Fibroblast of villous mesenchyme (primary cell): ENCODE results near the gene LRRK1. TPM values are rescaled to one million over a fixed set of nuclear protein-coding genes. Genes with fewer than 3 reads are reported as not detected.
A peak's percentile ranks its signal among the peaks of the same experiment; 100 is the strongest.
"Not testable (repeated sequence)": the region's sequence is repeated elsewhere in the genome, so short reads cannot be mapped to it uniquely, and the experiment has no call there.

Experiments
- DNase-seq: peaks from one replicate; pipeline ENCODE4 v3.0.0-alpha.2; 2010; ENCODE audit warnings: low read depth
- H3K4me3 ChIP-seq: 2 replicates; pipeline ENCODE4 v1.5.1; 2011; ENCODE audit warnings: low read depth, mild to moderate bottlenecking, low read length
- CTCF ChIP-seq: IDR thresholded peaks from 2 replicates; pipeline ENCODE4 v1.5.1; 2012; ENCODE audit warnings: low read depth, mild to moderate bottlenecking, low read length; ENCODE audit not compliant: insufficient read depth
- total RNA-seq: library from RNA; depleted of rRNA; stranded (reverse); fragments of >200 nt; gene quantifications from 2 replicates; pipeline ENCODE4 v1.2.3, GENCODE V29; 2012

The LRRK1 gene
- total RNA-seq, 1 donor = 10.8 TPM

GRCh38 chr15:101070502-101071273 is 151.5 kb downstream of the LRRK1 start:
- H3K4me3 ChIP-seq = no peak overlapping the region
- no peak for TF ChIP-seq CTCF
- peak; percentile 94 for DNase-seq

GRCh38 chr15:101071651-101072050 is 152.5 kb downstream of the LRRK1 start:
- no peak for TF ChIP-seq CTCF
- H3K4me3 ChIP-seq = no peak overlapping the region
- DNase-seq = no peak

DNA sequence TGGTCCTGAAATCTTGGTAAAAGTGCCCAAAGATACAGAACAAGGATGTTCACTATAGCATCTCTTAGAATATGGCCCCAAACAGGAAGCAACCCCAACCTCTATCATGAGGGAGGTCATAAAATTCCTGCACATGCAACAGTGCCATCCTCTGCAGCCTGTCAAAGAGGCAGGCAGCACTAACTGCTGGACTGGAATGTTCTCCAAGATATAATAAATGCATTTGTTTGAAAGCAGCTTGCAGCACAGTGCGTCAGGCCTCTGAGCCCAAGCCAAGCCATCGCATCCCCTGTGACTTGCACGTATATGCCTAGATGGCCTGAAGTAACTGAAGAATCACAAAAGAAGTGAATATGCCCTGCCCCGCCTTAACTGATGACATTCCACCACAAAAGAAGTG is 153.1 kb downstream of the LRRK1 start:
- DNase-seq = peak; percentile 42
- H3K4me3 ChIP-seq = not testable (repeated sequence)

DNA sequence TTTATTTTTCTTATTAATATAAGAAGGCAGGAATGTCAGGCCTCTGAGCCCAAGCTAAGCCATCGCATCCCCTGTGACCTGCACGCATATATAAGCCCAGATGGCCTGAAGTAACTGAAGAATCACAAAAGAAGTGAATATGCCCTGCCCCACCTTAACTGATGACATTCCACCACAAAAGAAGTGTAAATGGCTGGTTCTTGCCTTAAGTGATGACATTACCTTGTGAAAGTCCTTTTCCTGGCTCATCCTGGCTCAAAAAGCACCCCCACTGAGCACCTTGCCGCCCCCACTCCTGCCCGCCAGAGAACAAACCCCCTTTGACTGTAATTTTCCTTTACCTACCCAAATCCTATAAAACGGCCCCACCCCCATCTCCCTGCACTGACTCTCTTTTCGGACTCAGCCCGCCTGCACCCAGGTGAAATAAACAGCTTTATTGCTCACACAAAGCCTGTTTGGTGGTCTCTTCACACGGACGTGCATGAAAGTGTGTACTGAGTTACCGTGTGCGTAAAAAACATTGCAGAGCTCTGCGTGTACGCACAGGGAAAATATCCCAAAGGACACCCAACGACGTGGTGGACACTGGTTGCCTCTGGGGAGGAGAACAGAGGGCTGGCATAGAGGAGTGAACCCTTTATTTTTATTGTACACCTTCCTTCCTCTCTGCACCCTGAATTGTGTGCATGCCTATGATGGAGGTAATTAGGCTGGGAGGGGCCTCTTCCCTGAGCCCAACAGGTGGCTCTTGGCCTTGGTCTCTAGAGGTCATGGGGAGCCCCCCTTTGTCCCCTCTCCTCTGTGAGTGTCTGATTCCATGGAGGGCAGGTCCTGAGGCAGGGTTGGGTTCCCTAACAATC is 158.9 kb downstream of the LRRK1 start:
- not testable (repeated sequence) for H3K4me3 ChIP-seq, DNase-seq

DNA sequence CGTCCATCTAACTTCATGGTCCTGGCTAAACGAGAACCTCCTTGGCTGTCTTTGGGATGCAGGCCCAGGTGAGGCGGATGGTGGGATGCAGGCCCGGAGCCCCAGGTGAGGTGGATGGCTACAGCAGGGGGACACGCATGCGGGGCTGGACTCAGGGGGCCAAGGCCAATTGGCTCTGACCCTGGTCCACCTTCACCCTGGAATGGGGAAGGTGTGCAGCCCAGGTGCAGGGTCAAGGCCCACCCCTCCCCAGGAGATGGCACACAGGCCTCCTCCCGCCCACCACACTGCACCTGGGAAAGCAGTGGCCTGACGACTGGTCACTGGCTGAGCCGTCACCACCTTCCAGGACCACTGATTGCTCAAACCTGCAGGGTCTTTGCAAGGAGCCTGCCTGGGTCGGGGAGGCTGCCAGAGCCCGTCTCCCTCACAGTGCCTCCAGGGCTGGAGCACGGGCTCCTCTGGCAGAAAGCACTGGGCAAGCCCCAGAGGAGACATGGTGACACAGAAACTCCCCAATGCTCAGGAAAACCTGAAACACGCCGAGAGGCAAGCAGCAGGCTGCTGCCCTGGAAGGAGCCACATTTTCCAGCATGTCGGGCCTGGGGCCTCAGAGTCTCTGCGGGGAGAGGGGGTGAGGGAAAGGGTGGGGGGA is 159.6 kb downstream of the LRRK1 start:
- no peak for DNase-seq
- no peak for TF ChIP-seq CTCF
- no peak overlapping the region for H3K4me3 ChIP-seq

GRCh38 chr15:101081900-101082299 is 162.7 kb downstream of the LRRK1 start:
- no peak overlapping the region for H3K4me3 ChIP-seq
- DNase-seq = no peak
- no peak for TF ChIP-seq CTCF

DNA sequence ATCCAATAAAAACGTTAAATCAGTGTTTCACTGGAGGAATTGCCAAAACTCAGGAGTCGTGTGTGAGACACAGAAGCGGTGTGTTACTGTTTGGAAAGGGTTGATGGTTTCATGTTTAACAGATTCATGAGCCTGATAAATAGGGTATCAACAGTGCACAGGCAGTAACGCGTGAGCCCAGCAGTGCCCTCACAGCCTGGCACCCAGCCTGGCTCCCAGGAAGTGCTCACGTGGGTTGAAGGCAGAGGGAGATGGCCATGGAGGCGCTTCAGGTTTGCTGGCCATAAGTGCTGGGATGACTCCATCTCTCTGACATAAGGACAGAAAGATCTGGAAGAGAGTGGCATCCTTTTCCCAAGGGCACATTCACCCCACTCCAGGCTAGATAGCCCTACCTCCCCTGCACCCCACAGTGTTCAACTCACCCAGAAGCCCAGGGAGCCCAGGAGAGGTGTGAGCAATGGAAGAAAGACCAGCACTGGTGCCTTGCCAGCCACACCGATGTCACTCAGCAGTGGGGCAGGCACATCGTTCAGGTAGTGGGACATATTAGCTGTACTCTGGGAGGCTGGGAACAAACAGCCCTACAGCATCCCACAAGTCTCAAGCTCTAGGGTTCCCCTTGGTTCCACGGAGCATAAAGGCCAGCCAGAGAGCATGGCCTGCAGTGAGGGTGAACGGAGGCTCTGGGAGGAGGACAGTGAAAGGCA is 164.3 kb downstream of the LRRK1 start:
- TF ChIP-seq CTCF = no peak
- no peak for DNase-seq
- H3K4me3 ChIP-seq = no peak overlapping the region
